Hematopoietic multipotent progenitor cell treated with erythropoietin and hydrocortisone succinate and interleukin-3 and kit ligand, for 6 days (in vitro differentiated cells): ENCODE measurements around the gene GAS2.
"Not testable (repeated sequence)": the region's sequence is repeated elsewhere in the genome, so short reads cannot be mapped to it uniquely, and the experiment has no call there.

ENCODE experiments used
- DNase-seq: peaks from one replicate; pipeline ENCODE4 v3.0.0-alpha.2; 2015

Gene GAS2

DNA sequence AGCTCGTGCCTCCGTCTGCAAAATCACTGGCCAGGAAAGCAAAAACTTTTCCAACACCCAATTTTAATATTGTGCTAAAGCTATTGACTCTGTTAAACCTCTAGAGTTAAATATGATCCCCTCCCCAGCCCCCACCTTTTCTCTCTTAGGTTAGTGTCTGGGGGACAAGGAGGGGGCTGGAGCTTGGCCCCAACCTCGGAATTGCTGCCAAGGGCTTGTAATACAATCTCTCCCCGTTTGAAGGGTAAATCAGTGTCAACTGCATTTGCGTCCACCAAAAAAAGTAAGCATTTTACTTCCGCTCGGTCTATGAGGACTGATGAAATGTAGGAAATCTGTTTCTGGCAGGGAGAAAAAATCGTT lies at the start of gene GAS2:
GAS2 (plus strand) TSS at position 287 of the 363 bp plus-strand sequence. CDS start 8,259 bp downstream, outside the sequence.
- no peak for DNase-seq

DNA sequence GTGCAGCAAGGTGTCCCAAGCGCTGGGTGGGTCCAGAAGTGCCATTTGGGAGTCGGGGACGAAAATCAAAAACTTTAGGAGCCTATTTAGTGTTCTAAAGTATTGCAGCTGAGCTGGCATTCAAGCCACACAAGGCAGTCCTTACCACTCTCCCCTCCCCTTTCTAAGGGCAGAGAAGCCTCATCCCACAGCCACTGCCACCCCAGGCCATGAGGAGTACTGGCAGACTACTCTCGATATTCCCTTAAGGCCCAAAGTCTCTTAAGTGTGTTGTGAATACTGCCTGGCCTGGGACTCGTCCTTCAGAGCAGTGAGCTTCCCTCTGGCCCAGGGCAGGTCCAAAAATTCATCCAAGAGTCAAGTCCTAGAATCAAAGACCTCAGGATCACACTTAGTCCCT lies 48.5 kb upstream of the GAS2 start:
- no peak for DNase-seq

DNA sequence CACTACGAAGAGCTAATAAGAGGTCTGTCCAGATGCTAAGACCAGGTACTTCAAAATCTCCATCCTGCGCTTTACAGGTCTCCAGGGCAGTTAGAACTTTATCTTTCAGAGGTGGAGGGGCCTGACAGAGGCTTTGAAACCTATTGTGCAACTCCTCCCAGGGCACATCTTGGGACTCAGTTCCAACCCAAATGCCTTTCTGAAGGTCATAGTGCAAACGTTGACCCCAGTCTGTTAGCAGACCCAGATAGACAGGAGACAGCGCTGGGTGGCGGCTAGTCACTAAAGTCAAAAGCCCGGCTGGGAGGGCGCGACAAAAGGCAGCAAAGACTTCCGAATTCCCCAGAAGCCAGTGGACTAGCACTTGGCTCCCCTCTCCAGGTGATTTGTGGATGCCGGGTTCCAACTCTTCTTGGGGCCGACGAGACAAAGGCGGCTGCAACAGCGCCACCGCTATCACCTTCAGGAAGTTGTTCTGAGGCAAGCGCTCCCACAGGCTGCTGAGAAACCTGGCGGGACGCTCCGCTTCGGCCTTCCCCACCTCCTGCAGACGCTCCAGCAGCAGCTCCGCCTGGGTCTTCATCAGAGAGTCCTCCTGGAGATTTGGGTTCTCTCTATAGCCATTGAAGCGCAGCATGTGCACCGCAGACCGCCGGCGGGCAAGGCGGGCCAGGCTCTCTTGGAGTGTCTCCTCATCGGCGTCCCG lies 41.5 kb upstream of the GAS2 start:
- peak; percentile 79 for DNase-seq

DNA sequence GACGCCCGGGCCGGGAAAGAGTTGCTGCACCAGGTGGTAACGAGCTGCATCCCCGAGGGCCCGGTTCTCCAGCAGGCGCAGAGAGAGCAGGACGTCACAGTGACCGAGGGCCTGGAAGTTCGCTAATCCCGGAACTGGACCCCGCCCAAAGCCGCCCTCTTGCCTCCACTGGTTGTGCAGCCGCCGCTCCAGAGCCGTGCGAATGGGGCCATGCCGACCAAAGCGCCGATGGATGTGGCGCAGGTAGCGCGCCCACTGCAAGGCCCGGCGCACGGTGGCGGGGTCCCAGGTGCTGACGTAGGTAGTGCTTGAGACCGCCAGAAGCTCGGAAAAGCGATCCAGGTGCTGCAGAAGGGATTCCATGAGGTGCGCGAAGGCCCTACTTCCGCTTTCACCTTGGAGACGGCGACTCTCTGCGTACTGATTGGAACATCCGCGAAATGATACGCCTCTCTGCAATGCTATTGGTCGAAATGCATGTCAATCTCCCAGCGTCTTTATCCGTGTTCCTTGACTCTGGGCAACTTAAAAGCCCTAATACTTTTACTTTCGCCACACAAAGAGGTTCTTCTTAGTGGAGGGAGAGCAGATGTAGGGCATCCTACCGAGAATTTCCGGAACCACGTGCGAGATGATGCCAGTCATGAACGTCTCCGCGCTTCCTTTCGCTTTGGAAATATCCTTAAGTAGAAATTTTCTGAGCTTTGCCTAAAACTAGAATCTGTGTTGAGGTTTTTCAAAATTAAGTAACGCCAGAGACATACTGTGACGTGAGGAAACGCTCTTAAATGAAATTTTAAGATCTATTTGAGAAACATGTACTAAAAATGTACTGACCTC lies 40.7 kb upstream of the GAS2 start, which contains the start of gene FANCF:
FANCF (minus strand) TSS at position 376 of the 840 bp plus-strand sequence; CDS start at position 363, 13 bp downstream.
- peak; percentile 98 for DNase-seq

DNA sequence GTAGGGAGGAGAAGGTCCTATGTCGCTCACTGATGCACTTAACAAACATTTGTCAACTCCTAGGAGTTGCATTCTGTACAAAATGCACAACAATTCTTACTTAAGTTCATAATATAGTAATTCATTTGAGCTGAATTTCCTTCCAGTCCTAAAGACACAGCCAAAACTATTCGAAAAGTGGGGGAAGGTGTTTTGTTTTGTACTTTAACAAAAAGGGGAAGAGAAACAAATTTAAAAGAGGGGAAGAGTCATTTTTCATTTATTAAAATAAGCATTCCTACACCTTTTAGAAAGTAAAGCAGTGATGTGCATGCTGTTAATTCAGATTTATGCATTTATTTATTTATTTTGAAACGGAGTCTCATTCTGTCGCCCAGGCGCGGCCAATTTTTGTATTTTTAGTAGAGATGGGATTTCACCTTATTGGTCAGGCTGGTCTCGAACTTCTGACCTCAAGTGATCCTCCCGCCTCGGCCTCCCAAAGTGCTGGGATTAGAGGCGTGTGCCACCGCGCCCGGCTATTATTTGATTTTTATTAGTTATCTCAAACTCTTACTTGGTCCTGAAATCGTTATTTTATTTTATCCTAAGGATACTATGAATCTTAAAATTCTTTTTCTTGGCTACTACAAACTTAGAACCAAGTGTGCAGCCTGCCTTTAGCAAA lies 39.7 kb upstream of the GAS2 start:
- peak; percentile 12 for DNase-seq

DNA sequence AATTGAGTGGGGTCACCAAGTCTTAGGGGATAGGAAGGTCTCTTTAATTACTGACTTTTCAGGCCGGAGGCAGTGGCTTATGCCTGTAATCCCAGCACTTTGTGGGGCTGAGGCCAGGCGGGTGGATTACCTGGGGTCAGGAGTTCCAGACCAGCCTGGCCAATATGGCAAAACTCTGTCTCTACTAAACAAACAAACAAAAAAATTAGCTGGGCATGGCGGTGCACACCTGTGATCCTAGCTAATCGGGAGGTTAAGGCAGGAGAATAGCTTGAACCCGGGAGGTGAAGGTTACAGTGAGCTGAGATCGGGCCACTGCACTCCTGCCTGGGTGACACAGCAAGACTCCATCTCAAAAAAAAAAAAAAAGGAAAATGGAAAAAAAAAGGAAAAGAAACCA lies 39.0 kb upstream of the GAS2 start:
- no peak for DNase-seq

DNA sequence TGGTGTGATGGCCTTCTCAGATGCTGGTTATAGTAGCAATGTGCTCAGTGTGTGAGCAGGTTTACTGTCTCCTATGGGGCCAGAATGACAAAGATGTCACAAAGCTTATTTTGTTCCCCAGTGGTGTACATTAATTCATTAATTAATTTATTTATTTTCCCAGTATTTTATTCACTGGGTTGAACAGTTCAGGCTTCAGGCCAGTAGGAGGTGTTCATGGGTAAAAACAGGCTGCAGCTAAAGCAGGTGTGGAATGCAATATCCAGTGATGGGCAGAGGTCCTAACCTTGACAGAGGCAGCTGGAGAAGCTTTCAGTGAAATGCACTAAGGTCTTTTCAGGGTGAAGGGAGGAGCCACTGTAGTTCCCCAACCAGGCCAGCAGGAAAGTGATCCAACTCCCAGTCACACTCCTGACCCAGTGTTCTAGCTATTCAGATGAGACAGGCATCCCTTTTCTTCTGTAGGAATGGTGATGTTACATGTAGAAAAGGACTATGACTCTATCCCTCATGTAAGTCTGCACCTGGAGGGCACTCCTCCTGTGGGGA lies 33.0 kb upstream of the GAS2 start:
- DNase-seq = no peak

DNA sequence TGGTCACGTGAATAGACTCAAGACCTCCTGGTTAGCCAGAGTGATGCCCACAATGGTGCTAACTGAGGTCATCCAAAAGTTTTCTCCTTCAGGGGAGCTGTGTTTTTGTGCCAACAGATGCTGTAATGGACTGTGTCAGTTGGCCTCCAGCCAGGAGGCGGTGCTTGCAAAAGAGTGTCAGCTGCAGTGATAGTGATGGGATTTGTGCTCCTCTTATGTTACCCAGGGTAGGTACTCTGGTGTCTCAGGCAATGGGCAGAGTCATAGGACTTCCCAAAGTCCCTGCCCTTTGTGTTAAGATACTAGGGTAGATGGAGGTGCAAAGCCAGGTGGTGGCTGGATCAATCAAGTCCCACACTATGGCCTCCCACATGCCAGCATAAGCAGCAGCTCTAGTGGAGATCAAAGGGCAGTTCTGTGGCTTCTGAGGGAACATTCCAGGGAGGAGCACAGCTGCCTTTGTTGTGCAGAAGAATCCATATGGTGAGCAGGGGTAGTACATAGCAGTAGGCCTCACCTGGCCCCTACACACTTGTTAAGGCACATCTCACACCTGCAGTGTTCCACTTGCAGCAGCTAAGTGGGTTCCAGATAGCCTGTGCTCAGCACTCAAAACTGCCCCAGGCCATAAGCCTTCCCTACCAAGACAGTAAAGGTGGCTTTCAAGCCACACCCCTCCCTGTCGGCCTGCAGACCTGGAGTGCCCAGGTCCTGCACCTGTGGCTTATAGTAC lies 31.3 kb upstream of the GAS2 start:
- DNase-seq = peak; percentile 20

DNA sequence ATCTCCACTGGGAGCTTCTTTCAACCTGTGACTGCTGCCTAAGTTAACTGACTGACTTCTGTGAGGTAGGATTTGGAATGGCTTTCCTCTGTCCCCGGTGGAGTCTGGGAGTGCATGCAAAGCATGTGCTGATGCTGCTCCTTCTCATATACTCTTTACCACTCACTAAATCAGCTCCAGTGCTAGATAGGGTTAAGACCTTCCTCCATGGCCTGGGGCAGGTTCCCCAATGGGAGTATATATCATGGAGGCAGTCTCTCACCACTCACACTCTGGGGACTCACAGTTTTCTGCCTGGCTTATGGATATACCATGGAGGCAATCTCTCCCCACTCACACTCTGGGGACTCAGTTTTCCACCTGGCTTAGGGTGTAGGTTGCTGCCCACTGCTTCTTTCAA lies 30.7 kb upstream of the GAS2 start:
- DNase-seq = no peak

DNA sequence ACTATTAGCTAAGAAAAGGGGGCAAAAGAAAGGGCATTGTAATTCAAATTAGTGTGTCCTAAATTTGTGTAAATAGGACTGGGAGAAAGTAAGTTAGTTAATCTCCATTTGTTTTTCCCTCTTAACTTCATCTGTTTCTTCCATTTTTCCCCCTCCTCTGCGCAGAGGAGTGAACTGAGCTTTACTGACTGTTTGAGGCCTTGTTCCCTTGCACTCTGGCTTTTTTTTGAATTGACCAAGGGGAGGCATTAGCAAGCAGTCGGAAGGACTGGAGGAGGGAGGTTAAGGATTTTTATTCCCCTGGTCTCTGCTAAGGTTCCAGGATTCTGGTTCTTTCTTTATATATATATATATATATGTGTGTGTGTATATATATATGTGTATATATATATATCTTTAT lies 25.5 kb upstream of the GAS2 start:
- no peak for DNase-seq

DNA sequence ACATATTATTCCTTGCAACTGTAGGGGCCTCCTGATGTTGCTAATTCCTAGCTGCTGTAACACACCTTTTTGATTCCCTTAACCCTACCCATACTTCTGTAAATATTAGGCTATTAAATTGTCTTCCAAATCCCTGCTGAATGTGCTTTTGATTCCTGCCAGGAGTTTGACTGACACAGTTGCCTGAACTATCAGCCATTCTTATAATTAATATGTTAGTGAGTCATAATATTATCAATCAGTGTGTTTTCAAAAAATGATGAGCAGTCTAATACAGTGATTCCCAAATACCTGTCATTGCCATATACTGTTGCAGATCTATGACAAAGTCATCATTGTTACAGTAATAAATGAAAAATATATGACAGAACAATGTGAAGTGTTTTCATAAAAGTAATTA lies 24.9 kb upstream of the GAS2 start:
- DNase-seq = no peak

DNA sequence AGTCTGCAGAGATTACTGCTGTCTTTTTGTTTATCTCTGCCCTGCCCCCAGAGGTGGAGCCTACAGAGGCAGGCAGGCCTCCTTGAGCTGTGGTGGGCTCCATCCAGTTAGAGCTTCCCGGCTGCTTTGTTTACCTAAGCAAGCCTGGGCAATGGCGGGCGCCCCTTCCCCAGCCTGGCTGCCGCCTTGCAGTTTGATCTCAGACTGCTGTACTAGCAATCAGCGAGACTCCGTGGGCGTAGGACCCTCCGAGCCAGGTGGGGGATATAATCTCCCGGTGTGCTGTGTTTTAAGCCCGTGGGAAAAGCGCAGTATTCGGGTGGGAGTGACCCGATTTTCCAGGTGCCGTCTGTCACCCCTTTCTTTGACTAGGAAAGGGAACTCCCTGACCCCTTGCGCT lies 14.1 kb upstream of the GAS2 start:
- DNase-seq = not testable (repeated sequence)

DNA sequence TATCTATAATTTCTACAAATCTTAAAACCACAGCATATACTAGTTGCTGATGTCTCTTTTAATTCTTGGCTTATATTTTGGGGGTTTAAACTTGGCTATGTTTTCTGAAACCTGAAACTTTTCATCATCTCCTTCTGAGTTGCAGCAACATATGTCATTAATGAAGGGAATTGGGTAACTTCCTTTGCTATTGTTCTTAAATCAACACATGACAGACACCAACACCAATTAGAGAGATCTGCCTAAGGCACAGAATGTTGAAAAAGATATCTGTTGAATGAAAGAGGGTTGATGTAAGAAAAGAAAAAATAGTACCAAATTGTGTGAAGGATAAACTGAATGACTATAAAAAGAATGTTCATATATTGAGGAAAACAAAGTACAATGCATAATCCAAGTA lies 10.3 kb upstream of the GAS2 start:
- peak; percentile 27 for DNase-seq

DNA sequence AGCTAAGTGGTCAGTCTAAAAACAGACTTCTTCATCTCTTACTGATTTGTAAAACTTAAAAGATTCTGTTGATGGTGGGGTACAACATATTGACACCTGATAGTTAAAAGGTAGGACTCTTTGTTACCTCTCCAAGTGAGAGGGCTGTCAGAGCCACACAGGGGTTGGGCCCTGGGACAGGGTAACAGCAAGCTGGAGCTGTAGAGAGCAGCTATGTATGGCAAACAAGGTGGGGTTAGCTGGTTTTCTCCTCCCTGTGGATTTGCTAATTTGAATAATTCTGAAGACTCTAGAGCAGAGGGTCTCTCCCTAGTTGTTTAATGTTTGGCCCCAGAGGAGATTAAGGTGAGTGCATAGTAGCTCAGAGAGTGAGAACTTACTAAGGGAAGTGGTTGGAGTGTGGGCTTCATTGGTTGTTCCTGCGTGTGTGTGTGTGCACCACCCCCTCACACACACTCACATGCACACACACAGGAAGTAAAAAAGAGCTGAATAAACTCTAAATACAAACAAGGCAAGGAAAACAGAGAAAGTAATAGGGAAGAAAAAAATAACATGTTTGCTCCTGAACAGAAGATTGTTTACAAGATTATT lies 9.2 kb upstream of the GAS2 start:
- no peak for DNase-seq

DNA sequence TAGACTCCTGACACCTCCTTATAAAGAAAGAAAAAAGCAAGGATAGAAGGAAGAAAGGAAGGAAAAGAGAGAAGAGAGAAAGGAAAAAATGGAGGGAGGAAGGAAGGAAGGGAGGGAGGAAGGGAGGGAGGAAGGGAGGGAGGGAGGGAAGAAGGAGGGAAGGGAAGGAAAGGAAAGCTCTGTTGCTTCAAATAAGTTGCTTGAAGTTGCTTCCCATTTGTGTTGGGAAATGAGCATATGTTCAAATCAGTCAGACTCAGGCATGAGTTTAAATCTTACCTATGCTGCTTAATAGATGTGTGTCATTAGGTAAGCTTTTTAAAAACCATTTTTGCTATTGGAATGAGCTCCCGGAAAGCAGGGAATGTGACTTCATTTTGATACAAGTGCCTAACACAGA lies 6.6 kb upstream of the GAS2 start:
- no peak for DNase-seq

DNA sequence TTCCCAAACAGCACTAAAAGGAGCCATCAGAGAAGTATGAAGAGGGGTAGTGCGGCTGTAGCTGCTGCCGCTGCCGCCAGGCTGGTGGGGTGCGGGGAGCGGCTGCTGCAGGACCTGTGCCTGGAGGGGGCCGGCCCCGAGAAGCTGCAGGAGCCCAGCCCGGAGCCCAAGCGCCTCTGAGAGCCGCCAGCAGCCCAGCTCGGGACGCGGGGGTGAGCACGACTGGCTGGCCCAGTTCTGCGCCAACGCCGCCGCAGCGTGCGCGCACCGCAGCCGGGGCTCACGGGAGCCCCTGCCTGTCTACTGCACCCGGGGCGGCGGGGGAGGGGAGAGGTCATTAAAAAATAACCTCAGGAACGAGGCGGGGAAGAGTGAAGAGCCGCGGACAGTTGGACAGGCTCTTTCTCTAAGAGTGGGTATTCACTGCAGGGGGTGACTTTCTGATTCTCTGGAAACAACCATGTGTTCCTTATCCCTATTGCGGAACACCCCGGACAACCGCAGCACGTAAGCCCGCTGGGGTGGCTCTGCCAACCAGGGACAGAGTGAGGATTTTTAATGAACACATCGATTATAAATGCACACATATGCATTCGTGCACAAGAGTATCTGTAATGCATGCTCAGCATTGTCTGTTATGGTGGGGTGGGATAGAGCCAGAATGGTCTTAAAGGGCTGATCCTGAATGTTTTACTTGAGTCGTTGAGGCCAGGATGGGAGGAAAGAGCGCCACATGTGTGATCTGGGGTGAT lies 453 bp downstream of the GAS2 start:
- peak; percentile 10 for DNase-seq

DNA sequence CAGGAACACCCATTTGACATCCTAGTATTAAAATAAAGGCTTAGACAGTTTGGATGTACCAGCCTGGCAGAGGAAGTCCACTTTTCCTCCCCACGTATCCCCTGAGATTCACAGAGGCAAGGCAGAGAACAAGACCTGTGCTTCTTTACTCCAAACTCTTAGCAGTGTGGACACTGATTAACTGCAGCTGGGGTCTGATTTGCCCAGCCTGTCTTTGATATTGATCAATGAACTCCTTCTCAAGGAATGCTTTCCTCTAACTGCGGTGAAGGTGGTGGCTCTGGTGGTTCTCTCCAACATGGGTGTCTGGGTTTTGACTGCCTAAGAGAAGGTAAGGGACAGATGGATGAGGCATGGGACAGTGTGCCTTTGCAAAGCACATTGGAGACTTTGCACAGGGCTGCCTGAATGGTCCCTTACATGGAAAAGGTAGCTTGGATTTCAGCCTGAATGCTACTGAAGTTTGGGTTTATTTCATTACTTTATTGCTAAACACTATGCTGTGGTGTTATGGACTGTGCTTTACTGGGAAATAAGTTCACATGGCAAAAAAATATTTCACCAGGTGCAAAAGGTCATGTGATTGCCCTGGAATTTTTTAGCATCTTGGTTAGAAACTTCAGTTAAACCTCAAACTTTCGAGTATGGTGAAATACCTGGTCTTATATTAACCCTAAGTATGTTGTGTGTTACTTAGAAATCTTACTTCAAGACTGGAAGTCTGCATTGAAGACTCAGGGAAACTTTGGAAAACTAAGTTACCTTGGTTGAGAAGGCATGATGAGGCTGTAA lies 1.8 kb downstream of the GAS2 start:
- no peak for DNase-seq

DNA sequence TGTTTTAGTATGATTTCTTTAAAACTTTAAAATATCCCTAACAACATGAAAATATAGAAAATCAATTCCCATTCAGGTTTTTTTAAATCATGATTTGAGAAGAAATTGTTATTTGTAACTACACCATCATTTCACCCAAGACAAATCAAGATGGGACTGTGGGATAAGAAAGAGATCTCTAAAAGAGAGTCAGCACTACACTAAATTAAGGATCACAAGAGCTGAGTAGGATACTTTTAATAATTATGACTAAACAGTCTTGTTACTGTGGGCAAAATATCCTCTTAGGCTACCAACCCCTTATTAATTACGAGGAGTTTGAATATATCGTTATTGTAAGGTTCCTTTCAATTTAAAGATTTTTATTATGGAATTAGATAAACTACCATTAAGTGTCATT lies 3.0 kb downstream of the GAS2 start:
- no peak for DNase-seq

DNA sequence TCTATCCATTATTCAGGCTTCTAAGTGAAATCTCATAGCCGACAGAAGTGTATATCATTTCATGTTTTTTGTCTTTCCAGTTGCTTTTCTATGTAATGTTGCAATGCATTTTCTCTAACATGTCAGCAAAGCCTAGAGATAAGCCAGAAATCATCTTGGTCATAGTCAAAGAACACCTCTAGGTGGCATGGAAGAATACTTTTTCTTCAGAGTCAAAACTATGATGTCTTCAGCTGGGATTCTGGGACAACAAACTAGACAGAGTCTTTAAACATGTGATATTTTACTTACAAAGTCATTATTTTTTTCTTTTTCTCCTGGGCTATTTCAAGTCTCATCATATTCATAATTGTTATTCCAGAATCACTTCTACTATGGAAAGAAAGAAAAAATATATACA lies 4.4 kb downstream of the GAS2 start:
- peak; percentile 64 for DNase-seq

DNA sequence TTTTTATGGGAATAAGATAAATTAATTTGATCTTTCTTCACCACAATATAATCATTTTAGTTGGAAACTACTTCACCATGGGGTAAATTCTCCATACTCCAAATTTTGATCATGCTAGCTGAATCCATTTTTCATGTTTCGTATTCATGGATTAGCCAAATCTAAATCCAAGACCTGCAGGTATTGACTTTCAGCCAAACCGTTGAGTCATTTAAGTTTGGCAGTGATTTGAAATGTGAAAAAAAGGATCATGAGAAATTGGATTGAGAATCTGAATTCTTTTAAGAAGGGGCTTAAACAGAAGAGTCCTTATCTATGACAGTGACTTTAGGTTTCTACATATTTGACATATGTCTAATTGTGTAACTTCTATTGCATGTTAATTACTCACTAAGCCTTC lies 5.3 kb downstream of the GAS2 start:
- no peak for DNase-seq
